PC-9 (cell line): Measurements from ENCODE around the gene TAC4. TPM values are rescaled to one million over a fixed set of nuclear protein-coding genes. Genes with fewer than 3 reads are reported as not detected.

Experiments
- BruUV-seq: library from RNA; stranded (reverse); fragments of 400-500 nt; replicated peaks from 2 replicates; lab custom pipeline; 2021; lab: Mats Ljungman, UMichigan
- CTCF ChIA-PET: fragments of 300-600 bp; sonication (Branson Sonifier 250); formaldehyde crosslinking; loops from one replicate; lab custom pipeline; 2022; ENCODE audit warnings: antibody characterized with exemption; lab: Charles Lee
- POLR2A ChIA-PET: fragments of 300-600 bp; sonication (Branson Sonifier 250); formaldehyde crosslinking; loops from one replicate; lab custom pipeline; 2022; ENCODE audit warnings: antibody characterized with exemption; ENCODE audit not compliant: unreplicated experiment; lab: Charles Lee
- DNase-seq, 2 experiments: peaks; one replicate each; pipeline versions ENCODE4 v3.0.0 to v3.0.0-alpha.2; 2015 to 2022; ENCODE audit warnings: mixed read lengths in 1 of 2
- H2AFZ ChIP-seq: fragments of 200-600 bp; sonication (generic); 2 replicates; pipeline ENCODE4 v1.8.1; 2017; ENCODE audit warnings: antibody characterized with exemption
- H3F3A ChIP-seq: fragments of 200-600 bp; sonication (generic); 2 replicates; pipeline ENCODE4 v1.8.1; 2017; ENCODE audit warnings: antibody characterized with exemption, mild to moderate bottlenecking, low read depth; ENCODE audit not compliant: insufficient read depth
- H3K27ac ChIP-seq: fragments of 200-600 bp; sonication (generic); 2 replicates; pipeline ENCODE4 v1.6.1; 2016; ENCODE audit warnings: mixed run types
- H3K27me3 ChIP-seq: fragments of 200-600 bp; sonication (generic); 2 replicates; pipeline ENCODE4 v1.6.1; 2016; ENCODE audit warnings: low read depth, mixed run types; ENCODE audit not compliant: insufficient read depth
- H3K36me3 ChIP-seq: fragments of 200-600 bp; sonication (generic); 2 replicates; pipeline ENCODE4 v1.6.1; 2016; ENCODE audit warnings: low read depth, mixed run types
- H3K4me1 ChIP-seq: fragments of 200-600 bp; sonication (generic); replicated peaks from 2 replicates; pipeline ENCODE4 v1.6.1; 2016; ENCODE audit warnings: mixed run types; ENCODE audit not compliant: insufficient read depth
- H3K4me2 ChIP-seq: fragments of 200-600 bp; sonication (generic); 2 replicates; pipeline ENCODE4 v1.6.1; 2017; ENCODE audit warnings: mixed run types
- H3K4me3 ChIP-seq: fragments of 200-600 bp; sonication (generic); 2 replicates; pipeline ENCODE4 v1.6.1; 2016; ENCODE audit warnings: mixed run types
- H3K79me2 ChIP-seq: fragments of 200-600 bp; sonication (generic); 2 replicates; pipeline ENCODE4 v1.6.1; 2017; ENCODE audit warnings: low read depth, mixed run types
- H3K9me2 ChIP-seq: fragments of 200-600 bp; sonication (generic); 2 replicates; pipeline ENCODE4 v1.8.1; 2017; ENCODE audit warnings: mild to moderate bottlenecking; ENCODE audit not compliant: insufficient read depth
- H3K9me3 ChIP-seq: fragments of 200-600 bp; sonication (generic); 2 replicates; pipeline ENCODE4 v1.8.1; 2016; ENCODE audit warnings: low read depth; ENCODE audit not compliant: insufficient read depth
- H4K20me1 ChIP-seq: fragments of 200-600 bp; sonication (generic); 2 replicates; pipeline ENCODE4 v1.8.1; 2017; ENCODE audit not compliant: insufficient read depth
- CTCF ChIP-seq: fragments of 200-600 bp; sonication (generic); conservative IDR thresholded peaks from 2 replicates; pipeline ENCODE4 v1.6.1; 2017; ENCODE audit warnings: mixed run types, antibody characterized with exemption, mild to moderate bottlenecking, moderate library complexity
- EZH2 ChIP-seq: fragments of 200-600 bp; sonication (generic); IDR thresholded peaks from 2 replicates; pipeline ENCODE4 v1.8.0; 2017; ENCODE audit warnings: antibody characterized with exemption, low read depth
- intact Hi-C: fragments of 100-400 bp; cut with micrococcal nuclease; formaldehyde crosslinking; loops from one replicate; pipeline ENCODE4 v1.10.0; 2022; ENCODE audit not compliant: unreplicated experiment
- total RNA-seq: library from RNA; stranded (reverse); gene quantifications from 2 replicates; pipeline ENCODE4 v1.2.3, GENCODE V29; 2021

The TAC4 gene
- total RNA-seq, 1 experiment from 2014 or later, result not detected

GRCh38 chr17:49880291-49881053 lies 32.6 kb upstream of the TAC4 start:
- Histone ChIP-seq H3K27me3 (no peaks in the 10 kb centered on the region), H3K79me2 (no peaks in the 10 kb centered on the region), H4K20me1 (no peaks in the 10 kb centered on the region), H3K9me2 (no peaks in the 10 kb centered on the region), H3K4me1 (peaks cover 19% of the 10 kb centered on the region), H3F3A (peaks cover 15% of the 10 kb centered on the region), H3K9me3 (no peaks in the 10 kb centered on the region), H3K4me2 (peak overlapping the region; percentile 67), H3K36me3 (no peaks in the 10 kb centered on the region), H3K4me3 (peak overlapping the region; percentile 23; the same call in 1 of the 2 replicates), H2AFZ (no peak overlapping the region), H3K27ac (no peak overlapping the region)
- peak; percentile 65 to 88 for DNase-seq
- POLR2A ChIA-PET, result no interaction called here
- intact Hi-C loops, result loop anchor here (1.0 to 2.0 kb wide), 2 partner anchors 72 to 115 kb away; partner anchors contain the start of gene DLX3
- TF ChIP-seq EZH2, result no peak
- TF ChIP-seq CTCF, result peak; percentile 99
- CTCF ChIA-PET, result interaction anchor here (0.6 to 1.2 kb wide), 3 partner anchors 116 to 466 kb away, joined by 3 to 11 read pairs (median 4); no protein-coding TSS in a partner anchor
- BruUV-seq, result no TSS peak

GRCh38 chr17:49878931-49879904 lies 31.3 kb upstream of the TAC4 start:
- Histone ChIP-seq H3K9me2 (no peaks in the 10 kb centered on the region), H3F3A (peaks cover 14% of the 10 kb centered on the region), H3K27ac (no peak overlapping the region), H3K27me3 (no peaks in the 10 kb centered on the region), H3K9me3 (no peaks in the 10 kb centered on the region), H3K4me1 (peaks cover 13% of the 10 kb centered on the region), H4K20me1 (no peaks in the 10 kb centered on the region), H3K36me3 (no peaks in the 10 kb centered on the region), H3K4me3 (no peak overlapping the region), H3K4me2 (no peak overlapping the region), H2AFZ (no peak overlapping the region), H3K79me2 (no peaks in the 10 kb centered on the region)
- intact Hi-C loops, result no loop called here
- TF ChIP-seq CTCF (no peak), EZH2 (no peak)
- CTCF ChIA-PET, result no interaction called here
- no TSS peak for BruUV-seq
- no peak for DNase-seq
- POLR2A ChIA-PET, result no interaction called here

- TF ChIP-seq EZH2, result no peak
- TF ChIP-seq CTCF, result no peak
- Histone ChIP-seq H3K4me3 (no peak overlapping the region), H3K9me3 (no peaks in the 10 kb centered on the region), H2AFZ (no peak overlapping the region), H3F3A (peaks cover 14% of the 10 kb centered on the region), H3K9me2 (no peaks in the 10 kb centered on the region), H3K79me2 (no peaks in the 10 kb centered on the region), H4K20me1 (no peaks in the 10 kb centered on the region), H3K27ac (no peak overlapping the region), H3K27me3 (no peaks in the 10 kb centered on the region), H3K36me3 (no peaks in the 10 kb centered on the region), H3K4me1 (peaks cover 16% of the 10 kb centered on the region), H3K4me2 (no peak overlapping the region)
- POLR2A ChIA-PET, result no interaction called here
- intact Hi-C loops, result no loop called here
- CTCF ChIA-PET, result interaction anchor here (0.7 kb wide), 1 partner anchor 198 kb away, joined by 4 read pairs; no protein-coding TSS in a partner anchor
- DNase-seq, result no peak
- no TSS peak for BruUV-seq
Measured at GRCh38 chr17:49875685-49876084, 27.8 kb upstream of the TAC4 start.
